ENCODE data around the gene EEIG1.

Gene EEIG1

DNA sequence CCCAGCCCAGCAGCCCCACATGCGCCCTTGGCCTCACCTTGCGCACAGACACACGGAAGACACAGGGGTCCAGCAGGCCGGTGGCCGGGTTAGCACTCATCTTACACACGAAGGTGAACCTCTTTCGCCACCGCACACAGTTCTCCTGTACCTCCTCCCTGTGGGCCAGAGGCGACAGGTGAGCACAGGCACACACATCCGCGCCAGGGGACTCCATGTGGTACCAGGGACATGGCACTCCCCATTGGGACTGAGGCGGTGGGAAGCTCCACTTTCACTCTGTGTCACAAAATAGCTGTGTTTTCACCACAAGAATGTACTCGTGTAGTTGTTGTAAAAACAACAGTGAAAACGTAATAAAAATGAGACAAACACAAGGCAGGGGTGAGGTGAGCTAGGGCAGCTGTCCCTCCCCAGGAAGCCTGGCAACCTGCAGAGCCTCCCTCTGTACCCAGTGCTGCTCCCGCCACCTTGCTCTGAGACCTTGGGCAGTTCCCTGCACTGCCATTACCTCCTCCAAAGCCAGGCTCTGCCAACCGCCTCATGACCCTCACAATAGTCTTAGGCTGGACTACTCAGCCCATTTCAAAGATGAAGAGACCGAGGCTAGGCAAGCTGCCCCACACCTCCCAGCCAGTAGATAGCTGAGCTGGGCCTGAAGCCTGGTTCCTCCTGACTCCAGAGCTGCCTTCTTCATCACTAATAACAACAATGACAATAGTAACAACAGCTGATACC lies 26.9 kb downstream of the EEIG1 start:
- H3K36me3 Mint-ChIP-seq, result peaks cover 10 to 21% of the 10 kb centered on the region in 2 donors
- H3K4me1 Mint-ChIP-seq, result peaks cover 21 to 53% of the 10 kb centered on the region in 2 donors
- ATAC-seq (replicated peaks) (no peak), DNase-seq (no peak)
- peak overlapping the region; percentile 79 for H3K27ac Mint-ChIP-seq
- H3K27me3 Mint-ChIP-seq, result no peaks in the 10 kb centered on the region
- H3K4me3 Mint-ChIP-seq, result no peak overlapping the region
- no peaks in the 10 kb centered on the region for H3K9me3 Mint-ChIP-seq

DNA sequence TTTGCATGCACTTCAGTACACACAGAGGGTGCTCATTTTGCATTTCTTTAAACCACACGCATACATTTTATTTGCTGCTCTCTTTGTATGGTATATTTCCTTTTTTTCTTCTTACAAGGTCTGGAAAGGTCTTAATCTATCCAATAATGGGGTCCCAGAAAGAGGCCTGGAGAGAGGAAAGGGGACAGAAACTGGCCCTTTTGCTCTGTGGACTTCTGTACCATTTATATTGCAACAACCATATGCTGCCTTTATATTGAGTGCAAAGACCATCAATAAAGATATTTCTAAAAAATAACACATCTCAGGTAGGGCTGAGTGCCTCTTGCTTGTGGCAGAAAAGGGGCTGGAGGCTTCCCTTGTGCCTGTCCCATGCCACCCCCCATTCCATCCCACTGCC lies 27.6 kb downstream of the EEIG1 start:
- H3K4me3 Mint-ChIP-seq, result no peak overlapping the region
- H3K27me3 Mint-ChIP-seq, result no peaks in the 10 kb centered on the region
- H3K4me1 Mint-ChIP-seq, result peaks cover 21 to 54% of the 10 kb centered on the region in 2 donors
- peaks cover 11 to 22% of the 10 kb centered on the region in 2 donors for H3K36me3 Mint-ChIP-seq
- DNase-seq (no peak), ATAC-seq (replicated peaks) (no peak)
- no peak overlapping the region for H3K27ac Mint-ChIP-seq
- no peaks in the 10 kb centered on the region for H3K9me3 Mint-ChIP-seq

DNA sequence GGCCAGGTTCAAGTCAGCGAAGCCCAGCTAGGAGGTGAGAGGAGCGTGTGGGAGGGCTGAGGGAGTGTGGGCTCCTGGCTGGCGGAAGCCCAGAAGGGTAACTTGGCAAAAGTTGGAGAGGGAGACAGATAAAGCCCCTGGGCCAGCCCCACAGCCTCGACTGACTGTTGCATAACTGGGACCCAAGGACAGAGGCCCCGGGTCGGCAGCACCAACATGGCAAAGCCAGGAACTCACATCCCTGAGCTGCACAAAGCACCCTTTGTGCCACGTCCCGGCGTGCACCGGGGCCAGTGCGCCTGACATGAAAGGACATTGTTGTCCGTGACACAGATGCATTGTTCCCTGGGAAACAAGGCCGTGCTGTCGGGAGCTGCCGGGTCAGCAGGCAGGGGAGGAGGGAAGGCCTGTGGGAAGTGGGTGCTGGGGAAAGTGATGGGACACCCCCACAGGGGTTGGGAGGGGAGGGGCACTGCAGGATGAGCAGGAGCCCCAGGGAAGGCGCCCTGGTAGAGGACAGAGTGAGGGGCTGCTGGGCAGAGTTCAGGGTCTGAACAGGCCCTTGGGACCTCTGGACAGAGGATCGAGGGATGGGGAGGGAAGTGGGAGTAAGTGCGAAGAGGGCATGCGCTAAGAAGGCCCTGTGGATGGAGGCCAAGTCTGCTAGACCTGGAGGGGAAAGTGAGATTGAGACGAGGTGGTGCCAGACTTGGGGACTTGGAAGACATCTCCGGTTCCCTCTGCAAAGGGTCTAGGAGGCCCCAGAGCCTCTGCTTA lies 30.1 kb downstream of the EEIG1 start:
- H3K4me1 Mint-ChIP-seq, result peaks cover 22 to 56% of the 10 kb centered on the region in 2 donors
- no peaks in the 10 kb centered on the region for H3K27me3 Mint-ChIP-seq
- no peak overlapping the region for H3K4me3 Mint-ChIP-seq
- H3K9me3 Mint-ChIP-seq, result no peaks in the 10 kb centered on the region
- DNase-seq, result no peak
- no peak for ATAC-seq (replicated peaks)
- H3K27ac Mint-ChIP-seq, result no peak overlapping the region
- peaks cover 16 to 29% of the 10 kb centered on the region in 2 donors for H3K36me3 Mint-ChIP-seq

DNA sequence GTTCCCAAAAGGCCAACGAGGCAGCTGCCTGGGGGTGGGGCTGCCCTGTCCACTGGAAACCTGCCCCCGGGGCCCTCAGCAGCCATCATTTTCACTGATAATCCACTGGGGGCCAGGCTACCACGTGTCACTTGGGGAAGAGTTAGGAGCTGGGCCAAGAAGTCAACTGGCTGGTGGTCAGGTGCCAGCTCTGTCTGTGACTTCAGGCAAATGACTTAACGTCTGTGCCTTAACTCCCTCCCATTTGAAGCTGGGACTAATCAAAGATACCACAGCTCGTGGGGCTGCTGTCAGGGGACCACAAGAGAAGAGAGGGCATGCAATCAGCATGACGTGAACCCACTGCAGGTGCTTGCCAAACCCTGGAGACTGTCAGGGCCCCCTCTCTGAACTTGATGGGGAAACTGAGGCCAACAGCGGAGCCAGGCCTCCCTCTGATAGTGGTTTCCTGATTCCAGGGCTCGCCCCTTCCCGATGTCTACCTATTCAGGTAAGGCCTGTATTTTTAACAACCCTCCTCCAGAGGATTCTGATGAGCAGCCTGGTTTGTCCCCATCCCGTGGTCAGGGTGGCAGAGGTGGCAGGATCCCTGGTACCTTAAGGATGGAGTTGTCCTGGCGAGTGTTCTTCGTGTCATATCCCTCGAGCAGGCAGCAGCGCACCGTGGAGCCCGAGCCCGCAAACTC lies 30.8 kb downstream of the EEIG1 start:
- peaks cover 18 to 32% of the 10 kb centered on the region in 2 donors for H3K36me3 Mint-ChIP-seq
- H3K27me3 Mint-ChIP-seq, result no peaks in the 10 kb centered on the region
- no peak for ATAC-seq (replicated peaks)
- H3K4me1 Mint-ChIP-seq, result peaks cover 18 to 52% of the 10 kb centered on the region in 2 donors
- no peak overlapping the region for H3K4me3 Mint-ChIP-seq
- no peak for DNase-seq
- peak overlapping the region; percentile 62 for H3K27ac Mint-ChIP-seq
- no peaks in the 10 kb centered on the region for H3K9me3 Mint-ChIP-seq

DNA sequence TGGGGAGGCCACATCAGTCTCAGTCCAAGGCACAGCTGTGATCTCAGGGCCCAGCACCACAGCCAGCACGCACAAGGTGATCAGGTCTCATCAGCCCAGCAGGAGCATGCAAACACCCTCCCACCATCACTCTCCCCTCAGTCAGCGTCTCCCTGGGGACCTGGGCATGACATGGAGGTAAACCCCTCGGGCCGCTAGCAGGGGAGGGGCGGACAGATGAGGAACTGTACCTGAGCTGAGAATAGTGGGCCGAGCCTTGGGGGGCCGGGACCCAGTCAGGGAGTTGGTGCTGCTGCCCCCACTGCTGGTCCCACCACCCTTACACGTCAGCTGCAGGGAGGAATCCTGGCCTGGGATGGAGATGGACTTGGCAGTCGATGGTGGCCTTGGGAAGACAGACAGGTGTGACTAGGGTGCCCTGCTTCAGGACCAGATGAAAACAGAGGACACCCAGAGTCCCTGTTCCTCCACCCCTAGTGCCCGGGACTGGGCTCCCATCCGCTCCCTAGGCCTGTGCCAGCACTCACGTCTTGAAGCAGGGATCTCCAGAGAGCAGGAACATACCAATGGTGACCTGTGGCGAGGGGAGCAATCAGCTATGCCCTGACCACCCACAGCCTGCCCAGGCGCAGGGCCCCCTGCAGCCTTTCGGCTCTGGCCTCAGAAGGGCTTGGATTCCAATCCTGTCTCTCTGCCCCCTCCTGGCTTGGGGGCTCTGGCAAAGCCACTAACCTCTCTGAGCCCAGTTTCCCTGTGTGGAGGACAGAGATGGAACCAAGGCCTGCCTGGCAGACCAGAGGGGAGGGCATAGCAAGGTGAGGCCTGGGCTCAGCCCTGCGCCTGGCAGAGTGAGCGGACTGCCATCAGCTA lies 32.7 kb downstream of the EEIG1 start:
- DNase-seq (no peak), ATAC-seq (replicated peaks) (no peak)
- Mint-ChIP-seq H3K9me3 (no peaks in the 10 kb centered on the region), H3K4me3 (no peak overlapping the region), H3K4me1 (peaks cover 20 to 51% of the 10 kb centered on the region in 2 donors), H3K27me3 (no peaks in the 10 kb centered on the region), H3K27ac (peak overlapping the region; percentile 59), H3K36me3 (peaks cover 25 to 45% of the 10 kb centered on the region in 2 donors)

DNA sequence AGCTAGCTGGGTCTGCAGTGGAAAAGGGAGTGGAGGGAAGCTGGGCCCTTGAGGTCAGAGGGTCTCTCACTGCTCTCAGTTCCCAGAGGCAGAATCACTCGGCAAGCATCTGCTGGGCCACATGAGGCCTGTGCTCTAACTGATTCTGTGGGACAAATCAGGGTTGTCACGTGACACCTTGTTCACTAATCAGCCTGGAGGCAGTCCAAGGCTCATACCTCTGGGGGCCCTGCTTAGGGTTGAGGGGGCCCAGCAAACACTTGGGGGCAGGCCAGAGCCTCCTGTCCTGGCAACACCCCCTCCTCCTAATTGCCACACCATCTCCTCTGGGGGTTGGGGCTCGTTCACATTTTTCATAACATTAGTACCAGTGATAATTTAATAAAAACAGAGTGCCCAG lies 34.1 kb downstream of the EEIG1 start:
- no peak for DNase-seq
- no peak for ATAC-seq (replicated peaks)
- Mint-ChIP-seq H3K4me1 (peaks cover 28 to 56% of the 10 kb centered on the region in 2 donors), H3K4me3 (no peak overlapping the region), H3K36me3 (peaks cover 30 to 51% of the 10 kb centered on the region in 2 donors), H3K27ac (no peak overlapping the region), H3K27me3 (no peaks in the 10 kb centered on the region), H3K9me3 (no peaks in the 10 kb centered on the region)

DNA sequence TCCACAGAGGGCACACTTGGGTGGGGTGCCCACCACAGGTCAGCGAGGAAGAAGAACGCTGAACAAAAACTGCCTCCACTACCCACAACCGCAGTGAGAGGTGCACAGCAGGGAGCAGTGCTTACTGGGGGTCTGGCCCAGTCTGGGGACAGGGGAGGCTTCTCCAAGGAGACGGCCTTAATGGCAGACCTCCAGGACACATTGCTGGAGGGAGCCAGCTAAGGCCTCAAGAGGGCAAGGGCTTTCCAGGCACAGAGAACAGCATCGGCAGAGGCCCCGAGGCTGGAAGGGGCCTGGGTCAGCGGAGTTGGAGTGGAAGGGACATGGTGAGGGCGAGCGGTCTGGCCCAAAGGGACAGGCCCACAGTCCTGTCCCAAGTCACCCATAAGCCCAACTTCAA lies 34.8 kb downstream of the EEIG1 start:
- DNase-seq (no peak), ATAC-seq (replicated peaks) (no peak)
- peaks cover 28 to 54% of the 10 kb centered on the region in 2 donors for H3K4me1 Mint-ChIP-seq
- no peak overlapping the region for H3K4me3 Mint-ChIP-seq
- peaks cover 30 to 51% of the 10 kb centered on the region in 2 donors for H3K36me3 Mint-ChIP-seq
- no peaks in the 10 kb centered on the region for H3K9me3 Mint-ChIP-seq
- H3K27me3 Mint-ChIP-seq, result no peaks in the 10 kb centered on the region
- H3K27ac Mint-ChIP-seq, result peak overlapping the region; percentile 85

DNA sequence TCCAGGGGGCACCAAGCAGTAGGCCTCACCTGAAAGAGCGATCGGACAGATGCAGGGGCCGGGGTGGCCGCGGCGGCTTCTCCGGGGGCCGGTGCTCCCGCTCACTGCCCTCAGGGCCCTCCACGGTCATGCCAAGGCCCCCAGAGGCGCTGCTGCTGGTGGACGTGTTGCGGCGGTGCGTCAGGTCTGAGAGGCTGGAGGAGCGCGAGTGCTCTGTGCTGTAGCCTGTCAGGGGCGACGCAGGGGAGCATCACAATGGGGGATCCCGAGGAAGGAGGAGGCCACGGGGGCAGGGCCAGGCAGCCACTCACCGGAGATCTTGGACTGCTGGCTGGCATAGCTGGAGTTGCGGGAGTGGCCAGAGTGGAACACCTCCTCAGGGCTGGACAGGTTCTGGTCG lies 35.5 kb downstream of the EEIG1 start:
- Mint-ChIP-seq H3K36me3 (peaks cover 29 to 48% of the 10 kb centered on the region in 2 donors), H3K27ac (peak overlapping the region; percentile 85)

DNA sequence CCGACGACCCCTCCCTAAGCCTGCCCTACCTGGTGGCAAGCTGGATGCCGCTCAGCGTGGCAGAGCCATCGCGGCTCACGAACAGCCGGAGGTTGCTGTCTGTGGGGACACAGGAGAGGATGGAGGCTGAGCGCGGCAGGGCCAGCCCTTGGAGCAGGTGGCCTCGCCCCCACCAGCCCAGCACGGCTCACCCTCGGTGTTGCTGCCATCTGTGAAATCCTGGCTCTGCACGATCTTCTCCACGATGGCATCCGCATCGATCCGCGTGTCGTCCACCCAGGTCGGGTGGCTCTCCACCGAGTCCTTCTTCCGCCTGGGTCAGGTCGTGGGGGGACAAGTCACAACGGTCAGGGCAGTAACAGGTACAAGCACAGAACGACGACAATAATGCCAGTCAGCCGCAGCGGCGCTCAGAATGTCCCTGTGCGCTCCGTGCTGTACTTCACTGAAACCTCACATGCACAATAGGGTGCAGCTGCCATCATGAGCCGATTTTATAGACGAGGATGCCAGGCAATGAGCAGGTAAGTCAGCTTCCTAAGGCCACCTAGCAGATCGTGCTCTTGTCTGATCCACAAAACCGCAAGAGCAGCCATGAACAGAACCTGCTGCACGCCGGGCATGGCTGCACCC lies 36.1 kb downstream of the EEIG1 start:
- no peak for DNase-seq
- peaks cover 28 to 43% of the 10 kb centered on the region in 2 donors for H3K4me1 Mint-ChIP-seq
- H3K27me3 Mint-ChIP-seq, result no peaks in the 10 kb centered on the region
- H3K36me3 Mint-ChIP-seq, result peaks cover 25 to 44% of the 10 kb centered on the region in 2 donors
- no peak overlapping the region for H3K4me3 Mint-ChIP-seq
- no peaks in the 10 kb centered on the region for H3K9me3 Mint-ChIP-seq
- no peak for ATAC-seq (replicated peaks)
- H3K27ac Mint-ChIP-seq, result no peak overlapping the region

More for the DNA sequence above, 35.5 kb downstream of the EEIG1 start:
- Mint-ChIP-seq H3K4me1 (peaks cover 28 to 47% of the 10 kb centered on the region in 2 donors), H3K9me3 (no peaks in the 10 kb centered on the region), H3K4me3 (no peak overlapping the region), H3K27me3 (no peaks in the 10 kb centered on the region)
- DNase-seq (no peak), ATAC-seq (replicated peaks) (no peak)

DNA sequence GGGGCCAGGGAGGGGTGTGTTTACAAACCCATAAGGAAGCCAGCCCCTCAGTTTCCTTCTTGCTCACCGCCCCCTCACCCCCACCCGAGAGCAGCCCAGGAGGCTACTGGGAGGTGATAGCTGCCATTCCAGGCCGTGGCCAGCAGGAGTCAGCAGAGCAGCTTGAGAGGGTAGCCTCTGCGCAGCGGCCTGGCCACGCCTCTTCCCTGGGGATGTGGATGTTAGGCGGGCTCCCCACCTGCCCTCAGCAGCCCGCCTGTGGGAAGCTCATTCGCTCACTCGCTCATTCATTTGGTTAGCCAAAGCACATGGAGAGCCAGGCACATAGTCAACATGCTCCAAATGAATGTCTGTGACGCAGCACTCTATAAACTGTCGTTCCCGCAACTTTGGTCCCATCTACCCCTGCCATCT lies 37.1 kb downstream of the EEIG1 start:
- Mint-ChIP-seq H3K27me3 (no peaks in the 10 kb centered on the region), H3K36me3 (peaks cover 23 to 39% of the 10 kb centered on the region in 2 donors), H3K9me3 (no peaks in the 10 kb centered on the region), H3K27ac (peak overlapping the region; percentile 83), H3K4me1 (peaks cover 27 to 35% of the 10 kb centered on the region in 2 donors), H3K4me3 (peak overlapping the region in 1 of 2 donors; percentile 9)
- DNase-seq (peak; percentile 71), ATAC-seq (replicated peaks) (peak; percentile 84 to 90)

DNA sequence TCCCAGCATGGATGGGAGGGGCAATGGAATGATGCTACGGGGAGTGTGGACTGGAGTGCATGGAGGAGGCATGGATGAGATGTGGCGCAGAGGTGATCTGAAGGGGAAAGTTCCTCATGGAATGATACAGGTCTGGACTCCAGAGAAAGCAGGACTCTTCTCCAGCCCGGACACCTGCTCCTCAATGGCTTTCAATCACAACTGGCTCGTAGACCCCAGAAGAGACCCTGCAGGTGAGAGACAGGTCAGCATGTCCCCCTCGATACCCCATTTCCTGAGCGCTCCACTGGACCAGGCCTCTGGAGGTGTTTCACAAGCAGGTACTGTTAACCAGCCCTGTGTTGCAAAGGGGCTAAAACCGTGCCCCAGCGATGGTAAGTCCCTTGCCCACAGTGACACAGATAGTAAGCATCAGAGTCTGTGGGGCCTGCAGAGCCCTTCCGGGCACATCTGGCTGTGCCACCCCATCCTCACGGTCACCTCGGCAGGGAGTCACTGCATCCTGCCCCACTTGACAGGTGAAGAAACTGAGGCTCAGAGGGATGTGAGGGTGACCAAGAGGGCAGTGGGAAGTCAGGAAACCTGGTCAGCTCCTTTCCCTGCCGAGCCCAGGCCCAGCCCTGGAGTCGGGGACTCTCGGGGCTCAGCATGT lies 37.7 kb downstream of the EEIG1 start:
- H3K27me3 Mint-ChIP-seq, result no peaks in the 10 kb centered on the region
- peak overlapping the region in 1 of 2 donors; percentile 44 for H3K4me3 Mint-ChIP-seq
- peak overlapping the region; percentile 84 for H3K27ac Mint-ChIP-seq
- peaks cover 19 to 35% of the 10 kb centered on the region in 2 donors for H3K36me3 Mint-ChIP-seq
- no peaks in the 10 kb centered on the region for H3K9me3 Mint-ChIP-seq
- ATAC-seq (replicated peaks) (peak; percentile 21 to 41), DNase-seq (no peak)
- H3K4me1 Mint-ChIP-seq, result peaks cover 26 to 36% of the 10 kb centered on the region in 2 donors

DNA sequence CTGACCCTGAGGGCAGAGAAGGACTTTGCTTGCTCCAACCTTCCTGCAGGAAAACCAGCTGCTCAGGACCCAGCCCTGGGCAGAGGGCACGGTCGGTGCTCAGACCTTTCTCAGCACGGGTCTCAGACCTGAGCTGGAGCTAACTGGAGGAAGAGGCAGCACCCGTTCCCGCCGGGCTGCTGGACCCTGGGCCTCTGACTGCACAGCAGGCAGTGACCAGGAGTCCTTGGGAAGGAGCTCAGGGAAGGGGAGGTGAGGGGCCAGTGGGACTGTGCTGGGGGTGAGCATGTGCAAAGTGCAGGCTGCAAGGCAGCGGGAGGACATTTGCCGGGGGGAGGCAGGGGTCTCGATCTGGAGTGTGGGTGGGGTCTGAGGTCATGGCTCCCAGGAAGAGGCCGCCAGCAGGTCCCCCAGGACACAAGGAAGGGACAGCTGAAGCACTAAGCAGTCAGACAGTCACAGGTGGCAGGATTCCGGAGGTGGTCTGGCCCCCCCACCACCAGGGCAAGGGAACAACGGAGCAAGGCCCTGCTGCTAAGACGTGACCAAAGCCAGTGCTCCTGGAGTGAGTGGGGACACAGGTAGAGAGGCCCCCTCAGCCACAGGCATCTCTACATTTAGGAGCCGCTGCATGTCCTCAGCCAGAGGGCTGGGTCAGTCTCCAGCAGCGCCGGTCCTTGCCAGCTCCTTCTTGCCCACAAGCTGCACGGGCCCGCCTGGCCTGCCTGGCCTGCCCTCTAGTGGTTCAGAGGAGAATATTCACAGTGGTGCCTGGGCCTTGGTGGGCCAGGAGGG lies 38.4 kb downstream of the EEIG1 start:
- H3K4me3 Mint-ChIP-seq, result peak overlapping the region in 1 of 2 donors; percentile 44
- peaks cover 27 to 42% of the 10 kb centered on the region in 2 donors for H3K4me1 Mint-ChIP-seq
- no peaks in the 10 kb centered on the region for H3K27me3 Mint-ChIP-seq

More for the DNA sequence above, 38.4 kb downstream of the EEIG1 start:
- DNase-seq (no peak), ATAC-seq (replicated peaks) (peak; percentile 49)
- Mint-ChIP-seq H3K36me3 (peaks cover 19 to 35% of the 10 kb centered on the region in 2 donors), H3K9me3 (no peaks in the 10 kb centered on the region), H3K27ac (peak overlapping the region; percentile 87)

Measured in stimulated activated naive B cell treated with anti-CD40 and anti-IgM and Interleukin-4, amounts not matched to agents 10 μg/mL and 1 μg/mL and 100 μg/mL, for 72 hours (primary cell).